Natural killer cell (primary cell): ENCODE measurements around the gene TMEM185B. TPM values are rescaled to one million over a fixed set of nuclear protein-coding genes. Genes with fewer than 3 reads are reported as not detected.
A peak's percentile ranks its signal among the peaks of the same experiment; 100 is the strongest.

Experiments
- ATAC-seq, 3 donors: fragments of 150-1000 bp in 2 of 3; fragments of 200-7000 bp in 1 of 3; cut with Tn5 transposase; 1 replicate in 1 of 3; 2 replicates in 2 of 3; pipeline ENCODE4 v1.10.0; 2021; ENCODE audit warnings: mild to moderate bottlenecking in 2 of 3, moderate library complexity in 2 of 3
- DNase-seq, 2 donors: peaks; one replicate each; pipeline versions ENCODE4 v3.0.0 to v3.0.0-alpha.2; 2013 to 2021; ENCODE audit warnings: mixed read lengths in 1 of 2
- H3K27ac ChIP-seq: one replicate; pipeline ENCODE4 v1.5.1; 2013; ENCODE audit warnings: mild to moderate bottlenecking, low read length
- H3K27me3 ChIP-seq: one replicate; pipeline ENCODE4 v1.6.1; 2013; ENCODE audit warnings: low read length; ENCODE audit not compliant: control insufficient read depth, insufficient read depth
- H3K36me3 ChIP-seq: one replicate; pipeline ENCODE4 v1.6.1; 2013; ENCODE audit warnings: low read length; ENCODE audit not compliant: control insufficient read depth, insufficient read depth
- H3K4me1 ChIP-seq: one replicate; pipeline ENCODE4 v1.6.1; 2013; ENCODE audit warnings: low read length; ENCODE audit not compliant: control insufficient read depth, insufficient read depth
- H3K4me3 ChIP-seq: one replicate; pipeline ENCODE4 v1.5.1; 2013; ENCODE audit warnings: low read length
- H3K9me3 ChIP-seq: one replicate; pipeline ENCODE4 v1.6.1; 2013; ENCODE audit warnings: low read length; ENCODE audit not compliant: control insufficient read depth, insufficient read depth
- H3K27ac Mint-ChIP-seq, 2 donors: one replicate each; pipeline ENCODE4 v1.8.0; 2022; ENCODE audit warnings: mild to moderate bottlenecking in 2 of 2, mixed read lengths in 2 of 2, moderate library complexity in 1 of 2
- H3K27me3 Mint-ChIP-seq, 2 donors: one replicate each; pipeline ENCODE4 v1.8.0; 2022; ENCODE audit warnings: low read depth in 2 of 2, mixed read lengths in 2 of 2
- H3K36me3 Mint-ChIP-seq: one replicate; pipeline ENCODE4 v1.8.0; 2022; ENCODE audit warnings: mixed read lengths
- H3K4me1 Mint-ChIP-seq, 2 donors: one replicate each; pipeline ENCODE4 v1.8.0; 2022; ENCODE audit warnings: mixed read lengths in 2 of 2
- H3K4me3 Mint-ChIP-seq: one replicate; pipeline ENCODE4 v1.8.0; 2022; ENCODE audit warnings: mild to moderate bottlenecking, moderate library complexity, mixed read lengths
- H3K9me3 Mint-ChIP-seq, 2 donors: one replicate each; pipeline ENCODE4 v1.8.0; 2022; ENCODE audit warnings: mixed read lengths in 2 of 2
- CTCF ChIP-seq: fragments of 200-600 bp; IDR thresholded peaks from one replicate; pipeline ENCODE4 v1.8.0; 2022; ENCODE audit warnings: antibody characterized with exemption
- WGBS: methylation state at CpG from one replicate; pipeline ENCODE4 v1.1.7; 2013; ENCODE audit warnings: missing lambda C conversion rate; ENCODE audit not compliant: insufficient coverage; 5-methylcytosine and 5-hydroxymethylcytosine counted together
- intact Hi-C: fragments of 100-400 bp; cut with micrococcal nuclease; formaldehyde crosslinking; loops from one replicate; pipeline ENCODE4 v1.14.2; 2022
- total RNA-seq, 4 donors: library from RNA; stranded (reverse); fragments of 120-200 nt in 1 of 4; gene quantifications; one replicate each; pipeline versions ENCODE4 v1.2.3 to v1.2.4, GENCODE V29; 2013 to 2022

TMEM185B gene
- 10 to 100 TPM; 19.9 to 25.2 (median 19.9) TPM for total RNA-seq
- total RNA-seq (2013) = 14.4 TPM

DNA sequence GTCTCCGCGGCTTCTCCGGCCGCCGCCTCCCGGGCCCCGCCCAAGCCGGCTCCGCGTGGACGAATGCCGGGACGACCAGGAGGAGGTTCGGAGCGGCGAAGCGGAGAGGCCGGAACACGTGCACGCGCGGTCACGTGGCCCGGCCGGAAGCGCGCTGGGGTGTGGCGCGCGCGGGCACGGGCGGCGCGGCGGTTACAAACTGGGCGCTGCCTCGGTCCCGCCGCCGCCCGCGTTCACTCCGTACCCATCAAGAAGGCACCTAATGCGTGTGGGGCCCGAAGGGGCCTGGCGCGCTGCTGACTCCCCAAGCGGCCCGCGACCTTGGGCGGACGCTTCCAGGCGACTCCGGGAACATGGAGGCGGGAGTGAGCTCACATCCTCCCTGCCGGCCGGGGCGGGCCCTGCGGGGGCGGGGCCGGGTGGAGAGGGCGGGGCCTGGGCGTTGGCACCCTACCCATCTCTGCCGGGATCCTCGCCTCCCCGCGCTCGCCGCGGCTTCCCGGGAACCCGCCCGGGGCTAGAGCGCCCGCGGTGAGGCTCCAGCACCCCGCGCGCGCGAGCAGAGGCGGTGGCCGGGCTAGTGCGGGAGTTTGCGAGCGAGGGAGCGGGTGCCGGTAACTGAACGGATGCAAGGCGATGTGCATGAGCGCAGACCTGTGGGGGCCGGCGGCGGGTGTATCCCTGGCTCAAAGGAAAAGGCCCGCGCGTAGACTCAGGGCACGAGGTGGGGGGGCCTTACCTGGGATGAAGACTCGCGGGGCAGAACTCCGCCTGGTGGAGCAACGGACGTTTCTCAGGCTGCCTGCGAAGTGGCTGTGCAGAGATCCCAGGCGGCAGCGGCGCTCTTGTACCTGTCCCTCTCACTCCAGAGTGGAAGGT is at the start of gene TMEM185B:
TMEM185B (minus strand) TSS at position 367 of the 879 bp plus-strand sequence. CDS start 424 bp downstream, outside the sequence.
- TF ChIP-seq CTCF = no peak
- Histone ChIP-seq H3K4me3 (peak within 1 kb of the TSS; percentile 79), H3K36me3 (no peaks in the 10 kb centered on the region), H3K9me3 (no peaks in the 10 kb centered on the region), H3K4me1 (peaks cover 25% of the 10 kb centered on the region), H3K27ac (peak within 1 kb of the TSS; percentile 93), H3K27me3 (no peaks in the 10 kb centered on the region)
- Mint-ChIP-seq H3K9me3 (no peaks in the 10 kb centered on the region), H3K27me3 (no peaks in the 10 kb centered on the region), H3K4me3 (peak within 1 kb of the TSS; percentile 88), H3K36me3 (no peaks in the 10 kb centered on the region), H3K27ac (peak within 1 kb of the TSS; percentile 83 to 89), H3K4me1 (peaks cover 34 to 49% of the 10 kb centered on the region in 2 donors)
- ATAC-seq = peak; percentile 97
- peak; percentile 89 to 92 for DNase-seq
- intact Hi-C loops = loop anchor here (1.0 kb wide), 2 partner anchors 9 to 29 kb away; partner anchors contain the start of gene RALB
- WGBS = 2% methylated on average over 108 of the region's 108 CpGs

DNA sequence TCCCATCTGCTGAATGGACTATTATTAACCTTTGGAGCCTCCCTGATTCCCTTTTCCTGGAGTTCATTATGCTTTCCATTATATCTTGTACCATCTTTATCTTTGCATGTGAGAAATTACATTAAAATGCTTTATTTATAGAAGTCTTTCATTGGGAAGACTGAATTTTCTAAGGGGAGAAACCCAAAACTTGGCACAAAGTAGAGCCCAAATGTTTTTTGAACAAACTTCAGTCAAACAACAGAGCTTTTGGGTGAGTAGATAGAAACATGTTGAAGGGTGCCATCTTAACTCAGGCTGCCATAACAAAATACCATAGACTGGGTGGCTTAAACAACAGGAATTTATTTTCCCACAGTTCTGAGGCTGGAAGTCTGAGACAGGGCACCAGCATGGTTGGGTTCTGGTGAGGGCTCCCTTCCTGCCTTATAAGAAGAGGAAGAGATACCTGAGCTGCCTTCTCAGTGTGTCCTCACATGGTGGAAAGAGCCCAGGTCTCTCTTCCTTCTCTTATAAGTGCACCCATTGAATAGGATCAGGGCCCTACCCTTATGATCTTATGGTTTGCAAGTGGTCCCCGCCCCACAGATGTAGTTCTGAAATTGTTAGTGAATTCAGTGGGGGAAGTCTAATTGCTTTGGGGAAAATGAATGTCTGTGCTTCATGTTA is 48.6 kb upstream of the TMEM185B start:
- Mint-ChIP-seq H3K9me3 (no peaks in the 10 kb centered on the region), H3K27ac (no peak overlapping the region), H3K27me3 (no peaks in the 10 kb centered on the region), H3K4me3 (no peak overlapping the region), H3K4me1 (peaks cover 14 to 50% of the 10 kb centered on the region in 2 donors), H3K36me3 (no peaks in the 10 kb centered on the region)
- Histone ChIP-seq H3K27me3 (no peaks in the 10 kb centered on the region), H3K4me3 (no peak overlapping the region), H3K4me1 (no peaks in the 10 kb centered on the region), H3K27ac (no peak overlapping the region), H3K36me3 (no peaks in the 10 kb centered on the region), H3K9me3 (no peaks in the 10 kb centered on the region)
- intact Hi-C loops = no loop called here
- ATAC-seq (no peak), DNase-seq (no peak)
- TF ChIP-seq CTCF = no peak
- 100% methylated on average over 1 of the region's 1 CpG for WGBS

DNA sequence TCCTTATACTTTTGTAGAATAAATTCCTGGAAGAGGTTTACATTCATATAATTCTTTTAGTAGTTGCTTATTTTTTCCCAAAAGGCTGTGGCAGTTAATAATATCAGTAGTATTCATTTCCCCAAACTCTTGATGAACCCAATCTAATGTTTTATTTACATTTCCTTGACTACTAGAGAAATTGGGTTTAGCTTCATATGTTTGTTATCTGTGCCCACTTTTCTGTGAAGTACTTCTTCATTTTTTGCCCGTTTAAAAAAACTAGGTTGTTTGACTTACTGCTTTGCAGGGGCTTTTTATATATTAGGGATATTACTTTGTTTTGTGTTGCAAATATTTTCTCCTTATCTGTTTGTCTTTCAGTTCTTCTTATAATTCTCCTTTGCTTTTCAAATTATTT is 46.6 kb upstream of the TMEM185B start:
- H3K4me3 ChIP-seq = no peak overlapping the region
- intact Hi-C loops = no loop called here
- no peak for ATAC-seq
- no peaks in the 10 kb centered on the region for H3K9me3 ChIP-seq
- peaks cover 23 to 52% of the 10 kb centered on the region in 2 donors for H3K4me1 Mint-ChIP-seq
- DNase-seq = no peak
- H3K27ac ChIP-seq = no peak overlapping the region
- H3K27me3 Mint-ChIP-seq = no peaks in the 10 kb centered on the region
- H3K36me3 Mint-ChIP-seq = no peaks in the 10 kb centered on the region
- no peak overlapping the region for H3K4me3 Mint-ChIP-seq
- no peak overlapping the region for H3K27ac Mint-ChIP-seq
- H3K36me3 ChIP-seq = no peaks in the 10 kb centered on the region
- H3K9me3 Mint-ChIP-seq = no peaks in the 10 kb centered on the region
- no peaks in the 10 kb centered on the region for H3K4me1 ChIP-seq
- no peaks in the 10 kb centered on the region for H3K27me3 ChIP-seq
- 29% methylated on average over 1 of the region's 1 CpG for WGBS
- no peak for TF ChIP-seq CTCF
